GM19025 (cell line): ENCODE results near the gene TM9SF2.
A peak's percentile ranks its signal among the peaks of the same experiment; 100 is the strongest.
"Not testable (repeated sequence)": the region's sequence is repeated elsewhere in the genome, so short reads cannot be mapped to it uniquely, and the experiment has no call there.

Experiments used
- ATAC-seq: cut with Tn5 transposase; IDR thresholded peaks from one replicate; pipeline ENCODE4 v1.9.1; 2021; ENCODE audit warnings: mild to moderate bottlenecking, low read depth, moderate library complexity; ENCODE audit not compliant: unreplicated experiment

The TM9SF2 gene

GRCh38 chr13:99528547-99528946 is 27.3 kb downstream of the TM9SF2 start:
- ATAC-seq: no peak

- no peak for ATAC-seq
Measured at GRCh38 chr13:99536023-99536422, 34.8 kb downstream of the TM9SF2 start.

DNA sequence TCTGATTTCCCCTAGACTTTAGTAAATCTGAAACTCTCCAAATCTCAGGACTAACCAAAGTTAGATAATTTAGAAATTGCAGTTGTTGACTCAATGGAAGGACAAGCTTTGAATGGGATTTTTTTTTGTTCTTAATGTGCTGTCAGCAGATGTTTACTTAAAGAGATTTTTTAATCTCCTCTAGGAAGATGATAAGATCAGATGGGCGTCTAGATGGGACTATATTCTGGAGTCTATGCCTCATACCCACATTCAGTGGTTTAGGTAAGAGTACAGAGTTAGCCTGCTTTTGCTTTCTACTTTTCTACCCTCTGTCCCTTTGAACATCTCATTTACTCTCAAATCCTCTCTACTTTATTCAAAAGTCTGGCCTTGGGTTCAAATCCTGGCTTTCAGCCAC is 39.3 kb downstream of the TM9SF2 start:
- no peak for ATAC-seq

- ATAC-seq: peak; percentile 99
Measured at GRCh38 chr13:99542788-99543406, 41.6 kb downstream of the TM9SF2 start.

GRCh38 chr13:99545361-99545760 is 44.1 kb downstream of the TM9SF2 start:
- ATAC-seq: no peak

- no peak for ATAC-seq
Measured at GRCh38 chr13:99545979-99546378, 44.7 kb downstream of the TM9SF2 start.

GRCh38 chr13:99546878-99547277 is 45.6 kb downstream of the TM9SF2 start:
- ATAC-seq: no peak

DNA sequence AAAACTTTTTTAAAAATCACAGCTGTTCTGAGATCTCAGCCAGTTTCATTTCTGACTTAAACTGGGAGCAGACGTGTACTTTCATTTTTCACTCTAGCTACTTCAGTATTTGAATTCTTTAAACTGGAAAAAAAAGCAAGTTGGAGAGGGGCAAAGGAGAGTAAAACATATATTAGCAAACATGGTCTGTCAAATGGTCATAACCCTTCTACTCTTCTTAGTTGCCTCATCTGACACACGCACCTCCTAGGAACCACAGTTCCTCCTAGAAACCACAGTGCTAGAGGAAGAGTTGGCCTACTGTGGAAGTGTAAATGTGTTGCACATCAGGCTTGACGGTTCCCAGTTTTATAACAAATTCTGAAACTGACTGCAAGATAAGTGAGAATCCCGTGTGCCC is 47.2 kb downstream of the TM9SF2 start:
- ATAC-seq: peak; percentile 57

- no peak for ATAC-seq
Measured at GRCh38 chr13:99553033-99553432, 51.8 kb downstream of the TM9SF2 start.

- no peak for ATAC-seq
Measured at GRCh38 chr13:99555149-99555548, 53.9 kb downstream of the TM9SF2 start.

DNA sequence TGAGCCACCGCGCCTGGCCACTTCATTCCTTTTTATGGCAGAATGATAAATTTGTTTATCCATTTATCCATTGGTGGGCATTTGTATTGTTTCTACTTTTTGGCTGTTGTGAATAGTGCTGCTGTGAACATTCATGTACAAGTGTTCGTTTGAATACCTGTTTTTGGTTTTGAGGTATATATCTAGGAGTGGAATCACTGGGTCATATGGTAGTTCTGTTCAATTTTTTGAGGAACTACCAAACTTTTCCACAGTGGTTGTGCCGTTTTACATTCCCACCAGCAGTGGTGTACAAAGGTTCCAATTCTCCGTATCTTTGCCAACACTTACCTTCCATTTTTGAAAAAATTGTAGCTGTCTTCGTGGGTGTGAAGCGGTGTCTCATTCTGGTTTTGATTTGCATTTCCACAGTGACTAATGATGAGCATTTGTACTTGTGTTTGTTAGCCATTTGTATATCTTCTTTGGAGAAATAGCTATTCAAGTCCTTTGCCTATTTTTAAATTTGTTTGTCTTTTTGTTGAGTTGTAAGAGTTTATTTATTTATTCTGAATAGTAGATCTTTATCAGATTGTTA is 55.7 kb downstream of the TM9SF2 start:
- ATAC-seq: no peak

GRCh38 chr13:99558570-99559180 is 57.4 kb downstream of the TM9SF2 start:
- no peak for ATAC-seq

GRCh38 chr13:99559560-99559959 is 58.3 kb downstream of the TM9SF2 start:
- ATAC-seq: no peak

- ATAC-seq: no peak
Measured at GRCh38 chr13:99563404-99563803, 62.1 kb downstream of the TM9SF2 start.

DNA sequence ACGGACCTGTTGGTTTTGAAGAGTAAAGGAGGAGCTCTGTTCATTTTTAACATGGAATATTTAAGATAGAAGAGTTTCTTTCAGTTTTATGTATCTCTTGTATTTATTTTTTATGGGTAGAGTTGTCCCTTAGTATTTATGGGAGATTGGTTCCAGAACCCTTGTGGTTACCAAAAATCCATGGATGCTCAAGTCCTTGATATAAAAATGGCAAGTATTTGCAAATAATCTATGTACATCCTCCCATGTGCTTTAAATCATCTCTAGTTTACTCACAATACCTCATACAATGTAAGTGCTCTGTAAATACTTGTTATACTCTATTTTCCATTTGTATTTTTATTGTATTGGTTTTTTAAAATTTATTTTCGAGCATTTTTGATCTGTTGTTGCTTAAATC is 63.1 kb downstream of the TM9SF2 start:
- ATAC-seq: no peak

- ATAC-seq: no peak
Measured at GRCh38 chr13:99565478-99566124, 64.3 kb downstream of the TM9SF2 start.

- ATAC-seq: no peak
Measured at GRCh38 chr13:99566125-99567083, 65.1 kb downstream of the TM9SF2 start.

DNA sequence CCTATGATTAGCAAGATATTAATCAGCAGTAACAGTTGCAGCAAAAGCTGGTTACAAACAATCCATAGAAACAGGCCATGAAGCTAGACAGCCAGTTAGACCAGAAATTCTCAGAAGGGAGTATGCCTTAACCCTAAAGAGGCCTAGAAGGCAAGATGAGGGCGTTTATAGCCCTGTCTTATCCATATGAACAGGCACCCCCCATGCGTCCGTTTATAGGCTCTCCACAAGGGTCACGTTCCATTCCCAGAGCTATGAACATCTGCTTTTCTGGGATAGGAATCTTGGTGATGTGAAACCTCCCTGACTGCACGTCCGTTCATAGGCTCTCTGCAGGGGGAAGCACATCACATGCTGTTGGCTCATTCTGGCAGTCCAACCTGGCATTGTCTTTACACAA is 67.6 kb downstream of the TM9SF2 start:
- ATAC-seq: not testable (repeated sequence)

DNA sequence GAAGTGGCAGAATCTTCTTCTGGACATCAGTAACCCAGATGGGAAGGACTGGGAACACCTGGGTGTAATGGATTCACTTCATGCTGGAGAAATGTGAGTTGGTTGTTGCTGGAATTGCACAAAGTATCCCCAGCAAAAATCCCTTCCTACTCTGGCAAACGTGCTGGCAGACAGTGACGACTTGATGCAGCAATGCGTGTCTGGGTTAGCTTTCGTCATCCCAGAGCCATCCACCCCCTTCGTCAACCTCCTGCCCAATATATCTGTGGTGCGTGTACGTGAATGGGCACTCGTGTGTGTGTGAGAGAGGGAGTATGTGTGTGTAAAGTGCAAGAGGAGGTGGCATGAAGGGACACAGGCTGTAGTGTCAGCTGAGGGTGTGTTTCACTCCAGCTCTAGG is 70.9 kb downstream of the TM9SF2 start:
- no peak for ATAC-seq

DNA sequence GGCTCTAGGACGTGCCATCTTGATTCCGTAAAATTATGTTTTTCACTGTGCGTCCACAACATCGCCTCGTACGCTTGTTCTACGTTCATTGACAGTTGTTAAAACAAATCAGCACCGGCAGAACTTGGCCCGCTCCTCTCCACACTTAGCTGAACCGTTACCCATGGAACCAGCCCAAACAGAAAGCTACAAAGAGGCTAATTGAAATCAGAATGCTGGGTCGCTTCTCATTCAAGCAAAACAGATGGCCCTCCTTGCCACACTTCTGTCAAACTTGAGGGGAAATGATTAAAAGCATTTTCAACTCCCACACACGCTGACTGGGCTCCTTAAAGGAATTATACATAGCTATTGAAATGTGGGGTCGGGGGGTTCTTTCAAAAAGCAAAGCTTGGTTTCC is 71.6 kb downstream of the TM9SF2 start:
- no peak for ATAC-seq
